ENCODE results near the gene TECTB.

GRCh38 chr10:112332509-112333228, 49.5 kb downstream of the TECTB start:
- TF ChIP-seq CTCF (IDR thresholded peaks at IDR 0.05) (no peak), POLR2AphosphoS5 (IDR thresholded peaks at IDR 0.05) (no peak), POLR2A (IDR thresholded peaks at IDR 0.05) (no peak)
